Stimulated activated naive CD4-positive, alpha-beta T cell treated with Interleukin-2 at 50 U/mL for 16 hours (primary cell): Measurements from ENCODE around the gene TMCO4.

Experiments
- DNase-seq: peaks from one replicate; lab custom pipeline; 2025; lab: John Stamatoyannopoulos, UW

TMCO4 gene

DNA sequence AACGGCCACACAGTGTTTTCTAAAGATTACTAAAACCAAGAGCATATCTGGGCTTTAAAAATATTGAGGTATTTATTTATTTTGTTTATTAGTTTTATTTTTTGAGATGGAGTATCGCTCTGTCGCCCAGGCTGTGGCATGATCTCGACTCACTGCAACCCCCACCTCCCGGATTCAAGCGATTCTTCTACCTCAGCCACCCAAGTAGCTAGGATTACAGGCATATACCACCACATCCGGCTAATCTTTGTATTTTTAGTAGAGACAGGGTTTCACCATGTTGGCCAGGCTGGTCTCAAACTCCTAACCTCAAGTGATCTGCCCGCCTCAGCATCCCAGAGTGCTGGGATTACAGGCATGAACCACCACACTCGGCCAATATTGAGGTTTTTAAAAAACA is 23.9 kb downstream of the TMCO4 start:
- DNase-seq: no peak

DNA sequence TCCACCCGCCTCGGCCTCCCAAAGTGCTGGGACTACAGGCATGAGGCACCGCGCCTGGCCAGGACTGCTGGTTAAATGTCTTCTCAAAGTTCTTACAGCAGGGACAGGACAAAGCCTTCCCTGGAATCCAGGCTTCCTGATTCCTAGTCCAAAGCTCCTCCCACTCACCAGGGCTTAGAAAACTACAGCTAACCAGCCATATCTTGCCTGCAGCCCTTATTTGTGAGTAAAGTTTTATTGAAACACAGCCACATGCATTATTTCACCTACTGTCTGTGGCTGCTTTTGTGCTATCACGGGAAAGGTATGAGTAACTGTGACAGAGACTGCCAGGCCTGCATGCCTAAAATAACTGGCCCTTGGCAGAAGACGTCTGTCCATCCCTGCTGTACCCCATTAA is 24.4 kb downstream of the TMCO4 start:
- DNase-seq: no peak

DNA sequence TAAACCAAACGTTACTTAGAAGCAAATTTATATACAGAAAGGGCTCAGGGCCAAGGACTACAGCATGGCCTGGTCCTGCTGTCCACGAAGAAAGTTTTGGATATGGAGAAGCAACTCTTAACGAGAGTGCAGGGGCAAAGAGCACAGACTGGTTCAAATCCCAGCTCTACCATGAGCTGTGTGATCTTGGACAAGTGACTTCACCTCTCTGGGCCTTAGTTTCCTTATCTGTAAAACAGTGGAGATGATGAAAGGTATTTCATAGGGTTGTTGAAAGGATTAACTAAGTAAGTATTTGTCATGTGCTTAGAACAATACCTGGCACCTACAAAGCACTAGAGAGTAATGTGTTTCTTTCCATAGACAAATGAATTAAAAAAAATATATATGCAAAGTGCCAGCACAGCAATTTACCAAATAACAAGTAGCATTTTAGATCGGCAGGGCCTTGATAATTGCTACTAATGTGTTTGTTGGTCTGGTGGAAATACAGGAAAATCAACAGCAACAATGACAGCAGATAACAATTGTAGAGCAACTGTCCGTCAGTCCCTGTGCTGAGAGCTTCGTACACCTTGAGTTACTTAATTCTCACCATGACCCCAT is 25.4 kb downstream of the TMCO4 start:
- no peak for DNase-seq

DNA sequence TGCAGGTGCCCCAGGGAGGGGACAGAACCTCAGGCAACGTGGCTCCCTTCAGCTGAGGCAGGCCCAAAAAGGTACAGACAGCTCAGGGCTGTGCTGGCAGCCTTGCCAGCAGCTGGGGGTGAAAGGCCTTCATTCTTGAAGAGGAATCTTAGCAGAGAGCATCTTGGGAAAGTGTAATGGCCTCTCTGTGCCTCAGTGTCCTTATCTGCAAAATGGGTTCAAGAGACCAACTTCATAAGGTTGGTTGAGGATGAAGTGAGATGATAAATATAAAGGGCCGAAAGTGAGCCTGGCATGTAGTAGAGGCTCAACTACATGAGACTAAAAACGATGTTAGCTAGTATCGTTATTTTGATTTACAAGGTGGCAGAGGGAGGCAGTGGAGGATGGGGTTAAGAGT is 26.2 kb downstream of the TMCO4 start:
- no peak for DNase-seq

DNA sequence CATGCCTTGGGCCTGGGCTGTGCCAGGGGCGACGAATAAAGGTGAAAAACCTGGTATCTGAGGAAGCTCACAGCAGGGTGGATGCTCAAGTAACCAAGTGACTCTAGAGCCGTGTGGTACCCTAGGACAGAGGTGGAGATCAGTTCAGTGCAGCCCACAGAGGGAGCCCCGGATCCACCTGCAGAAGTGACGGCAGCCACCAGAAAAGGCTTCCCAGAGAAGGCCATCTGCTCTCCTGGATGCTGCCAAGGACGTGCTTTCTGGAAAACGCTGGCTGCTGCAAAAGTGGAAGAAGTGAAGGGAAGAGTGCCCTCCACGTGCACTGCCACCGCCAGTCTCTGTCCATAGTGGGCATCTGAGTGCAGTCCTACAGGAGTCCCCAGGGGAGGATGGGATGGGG is 27.7 kb downstream of the TMCO4 start:
- no peak for DNase-seq

DNA sequence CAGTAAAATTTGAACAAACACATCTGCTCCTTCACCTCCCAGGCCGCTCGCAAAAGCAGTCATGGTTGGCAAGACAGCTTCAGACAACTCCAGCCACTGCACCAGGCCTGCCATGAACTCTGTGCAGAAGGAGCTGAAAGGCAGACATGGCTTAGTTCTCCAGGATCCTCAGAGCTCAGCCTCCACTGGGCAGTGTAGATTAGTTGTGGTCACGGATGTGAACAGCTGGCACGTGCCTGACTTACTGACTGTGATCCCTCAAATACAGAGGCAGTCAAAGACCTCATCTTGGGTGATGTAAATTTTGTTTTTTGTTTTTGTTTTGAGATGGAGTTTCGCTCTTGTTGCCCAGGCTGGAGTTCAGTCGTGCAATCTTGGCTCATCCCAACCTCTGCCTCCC is 28.4 kb downstream of the TMCO4 start:
- no peak for DNase-seq

DNA sequence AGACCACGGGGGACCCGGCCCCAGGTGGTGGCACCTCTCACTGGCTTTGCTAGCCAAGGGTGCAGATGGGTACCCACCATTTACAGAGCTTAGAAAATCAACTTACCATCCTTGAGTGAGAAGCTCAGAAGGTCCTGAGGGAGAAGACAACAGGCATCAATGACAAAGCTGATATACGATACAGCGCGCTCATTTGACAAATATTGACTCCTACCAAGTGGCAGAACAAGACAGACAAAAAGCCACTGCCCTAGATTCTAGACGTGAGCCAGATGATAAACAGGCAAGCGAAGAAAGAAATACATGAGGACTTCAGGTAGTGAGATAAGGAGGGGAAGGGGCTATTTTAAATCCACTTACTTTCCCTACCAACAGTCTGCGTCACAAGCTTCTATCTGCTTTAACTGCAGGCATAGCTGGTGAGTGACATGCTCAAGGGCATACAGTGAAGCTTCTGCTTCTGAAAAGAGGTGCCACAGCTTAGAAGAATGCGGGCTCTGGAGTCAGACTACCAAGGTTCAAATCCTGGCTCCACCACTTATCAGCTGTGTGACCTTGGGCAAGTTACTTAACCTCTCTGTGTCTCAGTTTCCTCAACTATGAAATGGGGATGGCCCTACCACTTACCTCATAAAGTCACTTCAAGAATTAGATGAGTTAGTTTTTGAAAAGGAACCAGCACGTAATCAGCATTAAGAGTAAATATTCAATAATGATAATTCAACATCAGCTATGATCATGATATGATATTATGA is 29.1 kb downstream of the TMCO4 start:
- DNase-seq: no peak

DNA sequence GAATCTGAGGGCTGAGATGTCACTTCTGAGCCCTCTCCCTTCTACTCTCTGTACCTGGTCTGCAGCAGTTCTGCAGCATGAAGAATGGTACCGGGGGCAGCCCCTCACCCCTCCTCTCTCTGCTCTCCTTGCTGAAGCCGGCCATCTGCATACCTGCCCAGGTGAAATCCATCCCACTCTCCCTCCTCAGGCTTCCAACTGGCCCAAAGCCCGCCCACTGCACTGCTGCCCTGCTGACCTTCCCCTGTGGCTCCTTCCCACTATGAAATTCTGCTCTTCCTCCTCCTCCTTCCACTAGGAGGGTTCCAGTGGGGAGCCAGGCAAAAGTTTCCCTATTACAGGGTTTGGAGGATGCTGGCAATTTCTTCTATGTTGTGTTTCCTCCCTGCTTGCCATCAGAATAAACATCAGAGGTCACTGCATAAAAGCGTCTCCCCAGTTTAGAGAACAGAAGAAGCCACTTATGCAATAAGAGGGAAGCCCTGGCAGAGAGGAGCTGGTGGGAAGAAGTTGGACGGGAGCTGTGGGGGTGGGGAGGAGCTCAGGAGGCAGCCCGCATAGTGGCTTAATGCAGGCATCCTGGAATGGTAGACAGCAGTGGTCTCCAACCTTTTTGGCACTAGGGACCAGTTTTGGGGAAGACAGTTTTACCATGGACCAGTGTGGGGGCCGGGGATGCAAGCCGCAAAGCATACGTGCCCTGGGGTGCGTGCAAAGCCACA is 30.3 kb downstream of the TMCO4 start:
- DNase-seq: no peak

DNA sequence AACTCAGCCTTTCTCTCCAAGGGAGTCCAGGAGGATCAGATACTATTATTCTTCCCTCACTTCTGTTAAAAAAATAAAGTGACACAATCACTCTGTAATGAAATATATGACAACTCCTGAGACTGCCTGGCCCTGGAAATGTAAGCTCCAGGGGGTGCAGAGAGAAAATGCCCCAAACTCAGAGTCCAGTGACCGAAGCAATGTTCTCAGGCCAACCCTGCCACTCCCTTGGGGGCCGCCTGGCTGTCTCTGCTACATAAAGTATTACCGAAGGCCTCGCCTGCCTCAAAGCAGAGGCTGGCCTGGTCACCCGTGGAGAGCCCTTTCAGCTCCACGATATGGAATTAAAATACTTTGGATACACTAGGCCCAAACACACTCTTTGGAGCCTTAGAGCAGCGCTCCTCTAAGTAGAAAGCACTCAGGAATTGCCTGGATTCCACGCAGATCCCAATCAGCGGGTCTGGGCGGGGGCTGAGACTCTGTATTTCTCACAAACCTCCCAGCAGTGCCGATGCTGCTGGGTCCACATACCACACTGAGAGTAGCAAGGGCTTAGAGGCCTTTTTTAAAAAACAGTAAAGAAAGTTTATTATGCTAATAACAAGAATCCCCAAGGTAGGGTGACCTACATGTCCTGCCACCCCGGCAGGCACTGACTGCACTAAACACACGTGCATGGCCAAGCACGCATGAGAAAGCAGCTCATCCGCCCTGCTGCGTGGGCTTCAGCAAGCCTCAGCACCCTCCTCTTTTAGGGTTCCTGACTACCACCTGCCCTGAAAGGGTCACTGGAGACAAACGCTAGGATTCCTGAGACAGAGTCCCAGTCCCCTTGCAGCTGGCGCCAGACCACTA is 31.1 kb downstream of the TMCO4 start:
- no peak for DNase-seq

DNA sequence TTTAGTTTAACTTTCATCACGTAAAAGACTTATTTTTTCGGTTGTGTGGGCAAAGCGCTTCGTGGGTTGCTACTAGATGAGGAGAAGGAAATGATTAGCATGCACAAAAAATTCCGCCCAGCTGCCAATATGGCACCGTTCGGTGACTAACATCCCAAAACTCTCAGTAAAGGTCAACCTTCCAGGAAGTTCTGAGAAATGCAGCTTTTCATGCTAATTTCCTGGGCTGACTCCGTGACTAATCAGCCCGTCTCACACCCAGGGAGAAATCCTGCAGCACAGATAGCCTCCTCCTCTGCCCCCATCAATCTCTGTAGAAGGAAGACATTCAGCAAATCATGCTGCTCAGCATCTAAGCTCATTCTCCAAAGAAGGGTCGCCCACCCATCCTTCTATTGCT is 34.1 kb downstream of the TMCO4 start:
- DNase-seq: peak; percentile 35

DNA sequence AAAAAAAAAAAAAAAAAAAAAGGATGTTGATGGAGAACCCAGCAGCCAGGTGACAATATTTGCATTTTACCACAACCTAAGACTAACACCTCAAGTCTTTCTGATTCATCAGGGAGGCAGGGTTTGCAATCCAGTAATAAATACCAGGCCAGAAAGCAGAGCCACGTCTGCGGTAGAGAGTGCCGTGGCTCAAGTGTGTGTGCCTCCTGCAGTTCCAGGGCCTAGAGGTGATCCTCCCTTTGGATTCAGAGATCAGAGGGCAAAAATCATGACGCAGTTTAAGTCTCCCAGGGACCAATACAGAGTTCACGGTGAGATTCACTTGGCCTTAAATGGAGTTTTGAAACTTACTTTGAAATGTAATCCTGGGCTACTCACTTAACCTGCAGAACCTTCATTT is 34.9 kb downstream of the TMCO4 start:
- DNase-seq: no peak

DNA sequence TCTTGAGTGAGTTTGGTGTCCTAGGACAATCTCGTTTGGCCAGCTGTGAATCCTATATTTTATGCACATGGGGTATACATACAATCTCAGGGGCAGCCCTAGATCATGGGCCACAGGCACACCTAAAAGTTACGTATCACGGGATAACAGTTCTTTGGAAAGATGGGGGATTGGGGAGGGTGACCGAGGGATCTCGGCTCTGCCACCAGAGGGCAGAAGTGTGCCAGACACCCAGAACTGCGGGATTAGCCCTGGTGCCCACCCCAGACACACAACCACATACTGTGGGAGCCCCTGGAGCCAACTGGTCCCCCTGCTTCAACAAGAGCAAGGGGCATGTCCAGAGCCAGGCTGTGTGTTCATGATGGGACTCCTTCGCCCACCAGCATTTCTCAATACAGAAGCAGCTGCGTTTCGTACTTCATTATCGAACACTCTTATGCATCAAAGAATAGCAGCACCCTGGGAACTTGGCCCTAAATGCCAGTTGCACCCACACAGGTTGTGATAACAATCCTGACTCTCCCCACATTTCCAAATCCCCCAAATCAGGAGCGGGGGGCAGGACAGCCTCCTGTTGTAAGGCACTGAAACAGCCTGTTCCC is 37.4 kb downstream of the TMCO4 start:
- peak; percentile 9 for DNase-seq

DNA sequence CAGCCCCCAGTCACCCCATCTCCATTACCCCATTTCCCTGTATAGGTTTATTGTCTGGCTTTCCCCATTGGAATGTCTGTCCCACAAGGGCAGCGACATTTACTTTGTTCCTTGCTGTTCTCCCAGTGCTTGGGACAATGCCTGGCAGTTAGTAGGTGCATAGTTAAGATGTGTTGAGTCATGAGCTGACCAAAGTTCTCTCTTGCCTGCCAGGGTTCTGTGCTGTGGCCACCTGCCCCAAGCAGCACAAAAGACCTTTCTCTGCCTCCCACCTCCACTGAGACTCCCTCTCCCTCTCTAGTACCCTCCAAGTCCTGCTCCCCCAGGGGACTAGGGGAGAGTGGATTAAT is 40.0 kb downstream of the TMCO4 start:
- DNase-seq: no peak

DNA sequence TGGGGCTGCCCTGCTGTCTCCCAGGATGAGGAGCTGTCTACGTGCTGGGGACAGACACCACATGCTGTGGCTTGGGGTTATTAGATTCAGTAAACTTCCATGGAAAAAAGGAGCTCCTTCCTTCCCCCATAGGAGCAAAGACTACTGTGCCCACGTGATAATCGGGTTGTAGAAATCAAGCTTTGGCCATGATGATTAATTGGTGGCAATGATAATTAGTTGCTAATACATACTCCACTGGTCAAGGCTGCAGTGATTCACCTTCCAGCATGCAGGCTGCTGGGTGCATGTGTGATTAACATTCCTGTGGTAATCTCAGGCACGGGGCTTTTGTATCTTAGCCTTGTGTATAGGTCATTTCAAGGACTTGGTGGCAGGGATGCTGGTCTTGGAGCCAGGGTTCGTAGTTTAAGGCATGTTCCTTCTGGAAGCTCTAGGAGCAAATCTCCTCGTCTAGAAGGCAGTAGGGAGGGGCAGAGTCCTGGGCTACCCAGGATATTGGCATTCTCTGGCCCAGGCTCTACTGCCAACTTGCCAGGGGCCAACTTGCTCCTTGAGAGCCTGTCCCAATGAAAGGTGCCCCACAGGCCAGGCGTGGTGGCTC is 41.4 kb downstream of the TMCO4 start:
- DNase-seq: no peak

DNA sequence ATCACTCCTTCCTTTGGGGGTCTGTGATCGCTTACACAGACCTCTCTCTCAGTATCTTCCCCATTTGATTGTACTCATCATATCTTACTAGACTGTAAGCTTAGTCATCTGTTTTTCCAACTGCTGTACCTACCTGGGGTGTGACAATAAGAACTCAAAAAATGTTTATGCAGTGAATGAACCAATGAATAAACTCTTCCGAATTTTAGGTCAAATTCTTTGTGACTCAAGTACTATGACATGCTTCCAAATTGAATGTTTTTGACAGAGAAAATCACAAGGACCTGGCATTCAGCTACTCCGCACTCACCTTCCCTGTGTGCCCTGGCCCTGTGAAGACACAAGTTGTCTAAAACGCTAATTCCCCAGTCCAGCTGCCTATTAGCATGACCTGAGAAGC is 42.1 kb downstream of the TMCO4 start:
- no peak for DNase-seq

DNA sequence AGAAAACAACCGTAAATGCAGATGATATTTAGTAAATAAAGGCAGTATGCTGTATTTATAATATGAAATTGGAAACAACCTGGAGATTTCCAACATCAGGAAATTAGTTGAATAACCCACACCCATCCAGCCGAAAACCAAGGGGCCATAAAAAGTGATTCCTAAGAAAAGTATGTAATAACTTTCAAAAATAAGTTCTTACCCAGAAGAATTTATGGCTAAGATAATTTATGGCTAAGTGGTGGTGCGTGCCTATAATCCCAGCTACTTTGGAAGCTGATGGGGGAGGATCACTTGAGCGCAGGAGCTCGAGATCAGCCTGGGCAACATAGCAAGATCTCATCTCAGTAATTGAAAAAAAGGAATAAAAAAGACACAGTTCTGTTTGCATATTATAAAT is 43.2 kb downstream of the TMCO4 start:
- DNase-seq: no peak

DNA sequence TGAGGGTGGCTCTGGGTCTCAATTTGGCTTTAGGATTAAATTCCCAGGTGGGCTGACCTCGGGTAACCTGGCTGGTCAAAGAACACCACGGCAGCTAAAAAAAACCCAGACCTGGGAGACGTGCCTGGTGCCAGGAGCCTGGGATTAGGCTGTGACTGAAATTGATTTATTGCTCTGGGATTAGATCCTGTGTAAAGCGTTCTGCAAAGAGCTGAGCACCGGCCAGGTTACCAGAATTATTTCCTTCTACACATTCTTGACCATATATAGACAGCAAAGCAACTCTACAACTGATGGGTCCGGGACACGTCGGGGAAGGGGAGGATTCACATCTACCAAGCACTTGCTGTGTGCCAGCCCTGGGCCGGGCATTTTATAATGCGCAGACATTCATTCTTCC is 45.2 kb downstream of the TMCO4 start:
- no peak for DNase-seq

DNA sequence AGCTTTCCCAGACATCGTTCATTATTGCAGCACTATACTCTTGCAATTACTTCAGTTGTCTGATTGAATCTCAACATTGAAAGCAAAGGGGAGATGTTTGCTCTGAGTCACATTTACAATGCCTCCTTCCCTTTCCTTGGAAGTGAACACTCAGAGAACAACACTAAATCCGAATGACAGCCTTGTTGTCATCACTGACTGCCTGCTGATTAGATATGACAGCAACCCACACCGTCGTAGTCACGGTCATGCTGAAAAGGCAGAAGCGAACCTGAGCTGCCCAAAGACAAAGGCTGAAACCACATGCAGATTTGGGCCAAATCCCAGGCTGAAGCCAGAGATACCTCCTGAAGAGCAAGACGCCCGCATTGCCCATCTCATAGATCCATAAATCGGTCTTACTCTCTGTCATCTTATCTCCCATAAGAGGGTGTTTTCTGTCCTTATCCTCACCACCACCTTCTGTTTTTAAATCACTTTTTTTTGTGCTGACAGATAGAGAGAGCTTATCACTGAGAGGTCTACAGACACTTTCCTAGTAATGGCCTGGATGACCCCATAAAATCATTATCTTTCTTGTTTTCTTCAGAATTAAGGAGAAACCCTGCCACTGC is 47.5 kb downstream of the TMCO4 start:
- DNase-seq: no peak

DNA sequence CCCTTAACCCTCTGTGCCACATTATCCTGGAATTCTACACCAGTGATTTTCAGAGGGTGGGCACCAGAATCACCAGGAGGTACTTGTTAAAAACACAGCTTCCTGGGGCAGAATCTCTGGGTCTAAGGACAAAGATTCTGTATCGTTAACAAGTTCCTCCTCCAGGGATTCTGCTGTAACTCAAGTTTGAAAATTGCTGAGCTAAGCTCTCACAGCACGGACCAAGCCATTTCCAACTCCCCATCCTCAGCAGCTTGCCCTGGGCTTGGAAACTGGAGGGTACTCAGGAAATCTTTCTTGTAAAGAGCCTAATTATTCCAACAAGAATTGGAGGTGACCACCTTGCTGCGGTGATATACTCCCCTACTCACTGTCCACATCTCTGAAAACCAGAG is 48.8 kb downstream of the TMCO4 start:
- DNase-seq: no peak

DNA sequence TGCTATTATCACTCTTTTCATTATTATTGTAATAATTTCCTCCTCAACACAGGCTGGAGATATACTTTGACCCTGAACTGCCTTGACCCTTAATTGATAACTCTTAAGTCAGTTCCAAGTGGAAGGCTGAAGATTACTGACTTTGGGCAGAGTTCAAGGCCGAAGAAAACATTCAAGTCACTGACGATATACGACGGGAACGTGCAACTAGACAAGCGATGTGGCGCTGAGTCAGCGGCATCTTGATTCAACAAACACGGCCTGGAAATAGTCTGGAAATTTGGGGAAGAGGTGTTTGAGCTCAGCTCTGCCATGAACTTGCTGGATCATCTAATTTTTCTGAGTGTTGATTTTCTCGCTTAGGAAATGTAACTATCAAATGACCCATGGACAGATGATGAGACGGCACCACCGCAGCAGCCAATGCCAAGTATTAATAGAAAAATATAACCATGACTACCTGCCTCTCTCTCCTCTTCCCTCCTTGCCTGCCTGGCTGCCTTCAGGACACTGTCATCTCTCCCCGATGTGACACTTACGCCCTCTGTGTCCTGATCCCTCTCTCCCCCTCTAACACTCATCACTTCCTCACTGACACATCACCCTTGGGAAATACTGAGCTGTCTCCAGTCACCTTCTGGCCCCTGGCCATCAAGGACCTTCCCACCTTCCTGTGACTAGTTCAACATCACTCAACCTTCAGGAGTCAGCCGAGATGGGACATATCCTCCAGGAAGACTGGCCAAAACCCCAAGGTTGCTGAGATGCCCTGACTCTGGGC is 49.4 kb downstream of the TMCO4 start:
- no peak for DNase-seq

DNA sequence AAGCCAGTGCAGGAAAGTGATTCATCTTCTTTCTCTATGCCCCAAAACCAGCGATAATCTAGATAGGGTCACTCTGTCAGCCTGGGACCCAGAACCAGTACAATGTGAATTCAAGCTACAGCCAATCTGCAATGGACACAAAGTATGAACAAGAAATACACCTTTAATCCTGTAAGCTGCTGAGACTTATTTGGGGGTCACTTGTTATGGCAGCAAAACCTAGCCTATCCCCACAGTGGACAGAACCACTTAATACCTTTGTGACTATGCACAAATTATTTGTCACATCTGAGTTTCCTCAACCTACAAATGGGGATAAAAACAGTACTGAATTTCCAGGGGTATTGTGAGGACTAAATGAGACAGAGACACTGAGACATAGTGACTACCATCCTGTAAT is 50.0 kb downstream of the TMCO4 start:
- DNase-seq: no peak
